Muscle of back (tissue), 11 donors: ENCODE results near the gene CACNG6. TPM values are rescaled to one million over a fixed set of nuclear protein-coding genes. Genes with fewer than 3 reads are reported as not detected.

Experiments used
- DNase-seq, 3 donors: peaks; one replicate each; pipeline versions ENCODE4 v3.0.0 to v3.0.0-alpha.2; 2013
- polyA plus RNA-seq, 10 donors: library from polyadenylated mRNA; unstranded; fragments of 120-200 nt; gene quantifications; one replicate each; pipeline ENCODE4 v1.2.1, GENCODE V29; 2013; ENCODE audit not compliant: insufficient read length in 10 of 10

Gene CACNG6
- polyA plus RNA-seq, 10 donors, result 21.1 to 29.6 (median 22.9) TPM

GRCh38 chr19:54041969-54042606 is 50.7 kb downstream of the CACNG6 start:
- DNase-seq, result no peak

GRCh38 chr19:54042989-54043388 is 51.6 kb downstream of the CACNG6 start:
- DNase-seq, result no peak

GRCh38 chr19:54045771-54046170 is 54.3 kb downstream of the CACNG6 start:
- no peak for DNase-seq

- DNase-seq, result no peak
Measured at GRCh38 chr19:54047616-54048015, 56.2 kb downstream of the CACNG6 start.

Other genes starting within 250 kb of the CACNG6 start
- under 1 TPM; 0.19 to 0.62 (median 0.29) TPM for gene NLRP12, start 167.3 kb upstream of the CACNG6 start, polyA plus RNA-seq
- gene MYADM, start 123.8 kb upstream of the CACNG6 start, polyA plus RNA-seq, result 100 to 1,000 TPM; 161 to 255 (median 199) TPM
- 1 to 10 TPM in 1 of 10 donors, under 1 TPM in 8, not detected in 1; 0.11 to 1.0 (median 0.30) TPM for gene PRKCG, start 109.4 kb upstream of the CACNG6 start, polyA plus RNA-seq
- gene CACNG7, start 82.4 kb upstream of the CACNG6 start, polyA plus RNA-seq, result 1 to 10 TPM in 1 of 10 donors, under 1 TPM in 6, not detected in 3; 0.10 to 1.3 (median 0.20) TPM
- gene CACNG8, start 28.7 kb upstream of the CACNG6 start, polyA plus RNA-seq, result 1 to 10 TPM in 1 of 10 donors, under 1 TPM in 9; 0.39 to 1.0 (median 0.55) TPM
- gene VSTM1, start 72.3 kb downstream of the CACNG6 start, polyA plus RNA-seq, result under 1 TPM in 2 of 10 donors, not detected in 8; 0.22 to 0.35 TPM
- gene TARM1, start 89.7 kb downstream of the CACNG6 start, polyA plus RNA-seq, result not detected
- gene OSCAR, start 109.2 kb downstream of the CACNG6 start, polyA plus RNA-seq, result under 1 TPM; 0.11 to 0.54 (median 0.43) TPM
- 100 to 1,000 TPM in 5 of 10 donors, 10 to 100 TPM in 5; 76.3 to 116 (median 98.6) TPM for gene NDUFA3, start 111.2 kb downstream of the CACNG6 start, polyA plus RNA-seq
- gene TFPT, start 124.0 kb downstream of the CACNG6 start, polyA plus RNA-seq, result 10 to 100 TPM in 9 of 10 donors, 1 to 10 TPM in 1; 9.8 to 17.7 (median 13.4) TPM
- gene PRPF31, start 124.1 kb downstream of the CACNG6 start, polyA plus RNA-seq, result 10 to 100 TPM; 35.0 to 52.0 (median 45.4) TPM
- 10 to 100 TPM; 30.0 to 46.6 (median 35.3) TPM for gene CNOT3, start 146.1 kb downstream of the CACNG6 start, polyA plus RNA-seq
- 10 to 100 TPM in 1 of 10 donors, 1 to 10 TPM in 9; 5.7 to 10.3 (median 7.9) TPM for gene LENG1, start 168.1 kb downstream of the CACNG6 start, polyA plus RNA-seq
- gene TMC4, start 181.5 kb downstream of the CACNG6 start, polyA plus RNA-seq, result 1 to 10 TPM; 1.3 to 4.5 (median 3.0) TPM
- gene MBOAT7, start 197.9 kb downstream of the CACNG6 start, polyA plus RNA-seq, result 10 to 100 TPM; 19.7 to 34.6 (median 28.0) TPM
- gene TSEN34, start 199.7 kb downstream of the CACNG6 start, polyA plus RNA-seq, result 10 to 100 TPM; 20.8 to 37.2 (median 30.6) TPM
- 1,000 to 10,000 TPM; 1,602 to 2,705 (median 2,168) TPM for gene RPS9, start 209.2 kb downstream of the CACNG6 start, polyA plus RNA-seq
- gene LILRB3, start 231.4 kb downstream of the CACNG6 start, polyA plus RNA-seq, result 1 to 10 TPM in 9 of 10 donors, under 1 TPM in 1; 0.79 to 3.8 (median 2.3) TPM